Measurements from ENCODE around the gene PROX1.
A peak's percentile ranks its signal among the peaks of the same experiment; 100 is the strongest.

The PROX1 gene

GRCh38 chr1:213987927-213988506, at the start of gene PROX1:
PROX1 (plus strand) TSS chr1:213987973; CDS start chr1:213996536, 8,563 bp downstream.
- DNase-seq, result peak; percentile 88

- no peak for DNase-seq
Observed at GRCh38 chr1:213938776-213939175, 49.0 kb upstream of the PROX1 start.

GRCh38 chr1:213939888-213940287, 47.9 kb upstream of the PROX1 start:
- no peak for DNase-seq

GRCh38 chr1:213940947-213941346, 46.8 kb upstream of the PROX1 start:
- no peak for DNase-seq

GRCh38 chr1:213942061-213942460, 45.7 kb upstream of the PROX1 start:
- DNase-seq, result no peak

GRCh38 chr1:213947200-213947801, 40.5 kb upstream of the PROX1 start:
- DNase-seq, result peak; percentile 89

GRCh38 chr1:213951876-213952275, 35.9 kb upstream of the PROX1 start:
- DNase-seq, result peak; percentile 21

GRCh38 chr1:213953806-213954205, 34.0 kb upstream of the PROX1 start:
- DNase-seq, result peak; percentile 39

- no peak for DNase-seq
Observed at GRCh38 chr1:213956295-213956770, 31.4 kb upstream of the PROX1 start.

GRCh38 chr1:213958346-213958745, 29.4 kb upstream of the PROX1 start:
- no peak for DNase-seq

GRCh38 chr1:213960963-213961362, 26.8 kb upstream of the PROX1 start:
- DNase-seq, result no peak

- DNase-seq, result no peak
Observed at GRCh38 chr1:213962508-213962907, 25.3 kb upstream of the PROX1 start.

GRCh38 chr1:213966122-213966521, 21.7 kb upstream of the PROX1 start:
- DNase-seq, result no peak

GRCh38 chr1:213968146-213968825, 19.5 kb upstream of the PROX1 start:
- DNase-seq, result no peak

- no peak for DNase-seq
Observed at GRCh38 chr1:213969958-213970555, 17.7 kb upstream of the PROX1 start.

- DNase-seq, result no peak
Observed at GRCh38 chr1:213972141-213972540, 15.6 kb upstream of the PROX1 start.

- DNase-seq, result no peak
Observed at GRCh38 chr1:213973129-213973528, 14.6 kb upstream of the PROX1 start.

- no peak for DNase-seq
Observed at GRCh38 chr1:213976665-213977485, 10.9 kb upstream of the PROX1 start.

GRCh38 chr1:213977486-213977842, 10.3 kb upstream of the PROX1 start:
- DNase-seq, result peak; percentile 30

- DNase-seq, result no peak
Observed at GRCh38 chr1:213977909-213978308, 9.9 kb upstream of the PROX1 start.

- DNase-seq, result no peak
Observed at GRCh38 chr1:213979751-213980586, 7.8 kb upstream of the PROX1 start.

- DNase-seq, result no peak
Observed at GRCh38 chr1:213980906-213981305, 6.9 kb upstream of the PROX1 start.
